ENCODE results near the gene MSI2.
A peak's percentile ranks its signal among the peaks of the same experiment; 100 is the strongest.

Gene MSI2

DNA sequence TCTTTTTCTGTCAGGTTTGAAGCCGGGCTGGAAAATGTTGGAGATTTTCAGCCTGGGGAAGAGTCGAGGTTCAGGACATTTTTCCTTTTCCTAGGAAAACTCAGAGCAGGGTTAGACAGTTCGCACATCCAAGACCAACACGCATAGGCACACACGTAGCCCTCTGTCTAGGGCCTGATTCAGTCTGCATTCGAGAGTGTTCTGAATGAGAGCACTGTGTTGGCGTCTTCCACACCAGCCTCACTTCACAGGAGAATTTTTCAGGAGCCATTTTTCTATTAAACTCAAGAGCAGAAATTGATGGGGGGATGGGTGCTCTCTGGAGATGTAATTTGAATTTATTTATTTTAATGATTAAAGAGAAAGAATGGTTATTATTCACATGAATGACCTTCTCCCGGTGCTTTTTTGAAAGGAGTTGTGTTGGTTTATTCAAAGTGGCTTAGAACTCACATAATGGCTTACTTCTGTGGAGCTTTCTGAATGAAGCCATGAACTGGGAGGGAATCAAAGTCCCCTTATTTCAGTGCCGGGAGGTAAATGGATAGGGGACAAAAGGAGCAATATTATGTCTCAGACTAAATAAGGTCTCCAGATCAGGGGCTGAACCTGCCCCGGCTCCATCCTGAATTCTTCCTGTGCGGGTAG is 294.5 kb downstream of the MSI2 start:
- Histone ChIP-seq H3K27ac (ENCODE audit: low read depth, low read length) (no peak overlapping the region), H4K8ac (ENCODE audit: low read depth, low read length) (no peak overlapping the region), H3K4me3 (ENCODE audit: low read length) (no peak overlapping the region), H2AK5ac (ENCODE audit: low read length) (no peak overlapping the region), H3K4me2 (ENCODE audit: low read length) (no peak overlapping the region), H2BK5ac (ENCODE audit: low read length) (no peak overlapping the region), H3K79me1 (ENCODE audit: low read length) (no peaks in the 10 kb centered on the region), H3K79me2 (ENCODE audit: control insufficient read depth, insufficient read depth, low read length) (no peaks in the 10 kb centered on the region), H3K4me1 (ENCODE audit: control insufficient read depth, low read depth, low read length) (peaks cover 28% of the 10 kb centered on the region), H3K4ac (ENCODE audit: low read depth, low read length) (no peak overlapping the region), H3K27me3 (ENCODE audit: insufficient read depth, low read length, poor library complexity) (no peaks in the 10 kb centered on the region), H3K23ac (ENCODE audit: low read length) (no peak overlapping the region), H4K5ac (ENCODE audit: low read length) (no peak overlapping the region), H3K18ac (ENCODE audit: low read length) (peak overlapping the region; percentile 16), H2BK120ac (ENCODE audit: low read depth, low read length) (no peak overlapping the region), H3K56ac (ENCODE audit: low read length) (peak overlapping the region; percentile 61), H3K36me3 (ENCODE audit: control insufficient read depth, insufficient read depth, low read length) (no peaks in the 10 kb centered on the region), H3K9ac (ENCODE audit: low read length) (no peak overlapping the region), H2BK15ac (replicated peaks; ENCODE audit: low read depth) (no peak overlapping the region)
- WGBS (ENCODE audit: extremely low coverage, insufficient coverage, low lambda C conversion rate), result 100% methylated on average over 1 of the region's 11 CpGs
- DNase-seq, result no peak

DNA sequence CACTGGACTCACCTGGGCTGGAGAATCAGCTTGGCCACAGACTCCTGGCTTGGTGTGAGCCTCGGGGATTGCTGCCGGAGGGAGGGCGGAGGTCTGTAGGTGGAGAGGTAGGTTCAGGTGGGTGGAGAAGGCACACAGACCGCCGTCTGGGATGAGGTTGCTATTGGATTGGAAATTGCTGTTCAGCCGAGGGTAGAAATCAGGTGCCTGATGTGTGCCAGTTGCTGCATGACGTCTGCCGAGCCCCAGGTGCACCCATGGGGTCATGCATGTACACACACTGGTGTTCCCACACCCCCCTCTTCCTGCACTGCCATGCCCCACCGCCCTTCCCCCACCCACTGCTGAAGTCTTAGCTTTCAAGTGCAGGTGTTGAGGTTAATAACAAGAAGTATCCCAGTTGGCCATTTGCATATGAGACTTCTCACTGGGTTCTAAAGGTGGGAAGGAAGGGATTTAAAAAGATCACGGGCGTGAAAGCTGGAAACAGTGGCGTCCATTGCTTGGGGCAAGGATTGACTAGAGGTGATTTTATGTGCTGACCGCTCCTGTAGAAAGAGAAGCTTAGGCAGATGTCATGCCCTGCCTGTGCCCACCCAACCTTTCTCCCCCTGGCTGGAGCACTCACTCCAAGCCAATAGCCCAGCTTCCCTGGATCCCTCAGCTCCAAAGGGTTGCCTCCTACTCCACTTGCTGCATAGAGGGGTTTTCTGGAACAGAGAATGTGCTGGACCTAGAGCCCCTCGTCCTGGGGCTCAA is 295.2 kb downstream of the MSI2 start:
- no peak overlapping the region for H3K4me3 ChIP-seq (ENCODE audit: low read length)
- no peak overlapping the region for H2BK120ac ChIP-seq (ENCODE audit: low read depth, low read length)
- no peak overlapping the region for H3K18ac ChIP-seq (ENCODE audit: low read length)
- H3K27ac ChIP-seq (ENCODE audit: low read depth, low read length), result no peak overlapping the region
- no peak overlapping the region for H2BK5ac ChIP-seq (ENCODE audit: low read length)
- H3K4me1 ChIP-seq (ENCODE audit: control insufficient read depth, low read depth, low read length), result peaks cover 26% of the 10 kb centered on the region
- H3K23ac ChIP-seq (ENCODE audit: low read length), result no peak overlapping the region
- H3K56ac ChIP-seq (ENCODE audit: low read length), result peak overlapping the region; percentile 34
- no peak overlapping the region for H4K5ac ChIP-seq (ENCODE audit: low read length)
- H3K4me2 ChIP-seq (ENCODE audit: low read length), result no peak overlapping the region
- WGBS (ENCODE audit: extremely low coverage, insufficient coverage, low lambda C conversion rate), result no CpG with 5 or more reads among the region's 14 CpGs
- no peak overlapping the region for H2BK15ac ChIP-seq (replicated peaks; ENCODE audit: low read depth)
- H3K79me2 ChIP-seq (ENCODE audit: control insufficient read depth, insufficient read depth, low read length), result no peaks in the 10 kb centered on the region
- H2AK5ac ChIP-seq (ENCODE audit: low read length), result no peak overlapping the region
- H3K9ac ChIP-seq (ENCODE audit: low read length), result no peak overlapping the region
- H3K27me3 ChIP-seq (ENCODE audit: insufficient read depth, low read length, poor library complexity), result no peaks in the 10 kb centered on the region
- H3K36me3 ChIP-seq (ENCODE audit: control insufficient read depth, insufficient read depth, low read length), result no peaks in the 10 kb centered on the region
- no peak overlapping the region for H4K8ac ChIP-seq (ENCODE audit: low read depth, low read length)
- no peak for DNase-seq
- no peak overlapping the region for H3K4ac ChIP-seq (ENCODE audit: low read depth, low read length)
- no peaks in the 10 kb centered on the region for H3K79me1 ChIP-seq (ENCODE audit: low read length)

DNA sequence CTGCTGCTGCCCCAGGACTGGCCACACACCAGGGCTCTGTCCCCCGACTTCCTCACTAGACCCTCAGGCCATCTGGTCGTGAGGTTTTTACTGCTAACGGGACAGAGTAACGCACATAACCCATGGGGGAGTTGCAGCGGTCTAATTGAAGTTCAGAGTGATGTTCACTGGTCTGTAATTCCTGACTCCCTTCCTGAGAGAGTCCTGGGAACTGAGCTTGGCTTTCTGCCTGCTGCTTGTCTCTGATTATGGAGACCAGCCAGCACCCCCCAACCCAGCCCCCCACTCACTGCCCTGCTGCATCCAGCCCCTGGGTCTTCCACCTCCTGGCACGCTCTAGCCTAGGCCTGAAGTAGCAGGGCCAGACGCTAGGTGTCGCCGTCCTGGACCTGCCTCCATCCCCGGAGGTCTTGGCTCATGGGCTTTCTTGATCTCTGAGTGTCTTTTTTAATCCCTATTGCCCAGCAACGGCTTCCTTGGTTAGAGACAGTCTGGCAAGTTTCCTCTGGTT is 295.8 kb downstream of the MSI2 start:
- Histone ChIP-seq H3K27ac (ENCODE audit: low read depth, low read length) (no peak overlapping the region), H3K27me3 (ENCODE audit: insufficient read depth, low read length, poor library complexity) (no peaks in the 10 kb centered on the region), H3K4me1 (ENCODE audit: control insufficient read depth, low read depth, low read length) (peaks cover 24% of the 10 kb centered on the region), H3K79me1 (ENCODE audit: low read length) (no peaks in the 10 kb centered on the region), H3K56ac (ENCODE audit: low read length) (peak overlapping the region; percentile 20), H3K4me2 (ENCODE audit: low read length) (no peak overlapping the region), H2BK5ac (ENCODE audit: low read length) (no peak overlapping the region), H2AK5ac (ENCODE audit: low read length) (no peak overlapping the region), H3K18ac (ENCODE audit: low read length) (no peak overlapping the region), H2BK120ac (ENCODE audit: low read depth, low read length) (no peak overlapping the region), H2BK15ac (replicated peaks; ENCODE audit: low read depth) (no peak overlapping the region), H3K23ac (ENCODE audit: low read length) (no peak overlapping the region), H3K4me3 (ENCODE audit: low read length) (no peak overlapping the region), H4K8ac (ENCODE audit: low read depth, low read length) (no peak overlapping the region), H3K9ac (ENCODE audit: low read length) (no peak overlapping the region), H3K4ac (ENCODE audit: low read depth, low read length) (no peak overlapping the region), H3K79me2 (ENCODE audit: control insufficient read depth, insufficient read depth, low read length) (no peaks in the 10 kb centered on the region), H4K5ac (ENCODE audit: low read length) (no peak overlapping the region), H3K36me3 (ENCODE audit: control insufficient read depth, insufficient read depth, low read length) (no peaks in the 10 kb centered on the region)
- no CpG with 5 or more reads among the region's 11 CpGs for WGBS (ENCODE audit: extremely low coverage, insufficient coverage, low lambda C conversion rate)
- DNase-seq, result peak; percentile 82

DNA sequence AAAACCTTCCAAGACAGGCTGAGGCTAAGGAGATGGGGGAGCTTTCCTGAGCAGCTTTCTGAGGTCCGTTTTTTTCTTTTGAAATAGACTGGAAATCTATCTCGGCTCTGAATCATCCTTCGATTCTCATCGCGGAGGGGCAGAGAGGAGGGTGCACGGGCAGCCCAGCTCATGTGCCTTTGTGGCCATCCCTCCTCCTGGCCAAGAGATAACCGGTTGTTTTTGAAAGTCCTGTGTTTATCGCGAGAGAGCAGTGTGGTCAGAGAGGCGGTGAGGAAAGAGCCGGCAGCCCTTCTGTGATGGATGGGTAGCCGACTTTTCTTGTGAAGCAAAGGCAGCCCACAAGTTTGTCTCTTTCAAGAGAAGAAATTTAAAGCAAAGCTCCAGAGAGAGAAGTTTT is 297.2 kb downstream of the MSI2 start:
- Histone ChIP-seq H2AK5ac (ENCODE audit: low read length) (no peak overlapping the region), H3K4me2 (ENCODE audit: low read length) (no peak overlapping the region), H3K36me3 (ENCODE audit: control insufficient read depth, insufficient read depth, low read length) (no peaks in the 10 kb centered on the region), H3K79me2 (ENCODE audit: control insufficient read depth, insufficient read depth, low read length) (no peaks in the 10 kb centered on the region), H3K4me1 (ENCODE audit: control insufficient read depth, low read depth, low read length) (peaks cover 22% of the 10 kb centered on the region), H2BK15ac (replicated peaks; ENCODE audit: low read depth) (no peak overlapping the region), H3K9ac (ENCODE audit: low read length) (no peak overlapping the region), H3K18ac (ENCODE audit: low read length) (no peak overlapping the region), H4K8ac (ENCODE audit: low read depth, low read length) (no peak overlapping the region), H3K4ac (ENCODE audit: low read depth, low read length) (no peak overlapping the region), H3K27ac (ENCODE audit: low read depth, low read length) (no peak overlapping the region), H2BK5ac (ENCODE audit: low read length) (no peak overlapping the region), H3K4me3 (ENCODE audit: low read length) (no peak overlapping the region), H4K5ac (ENCODE audit: low read length) (no peak overlapping the region), H2BK120ac (ENCODE audit: low read depth, low read length) (no peak overlapping the region), H3K23ac (ENCODE audit: low read length) (no peak overlapping the region), H3K27me3 (ENCODE audit: insufficient read depth, low read length, poor library complexity) (no peaks in the 10 kb centered on the region), H3K79me1 (ENCODE audit: low read length) (no peaks in the 10 kb centered on the region), H3K56ac (ENCODE audit: low read length) (no peak overlapping the region)
- WGBS (ENCODE audit: extremely low coverage, insufficient coverage, low lambda C conversion rate), result no CpG with 5 or more reads among the region's 12 CpGs
- no peak for DNase-seq

DNA sequence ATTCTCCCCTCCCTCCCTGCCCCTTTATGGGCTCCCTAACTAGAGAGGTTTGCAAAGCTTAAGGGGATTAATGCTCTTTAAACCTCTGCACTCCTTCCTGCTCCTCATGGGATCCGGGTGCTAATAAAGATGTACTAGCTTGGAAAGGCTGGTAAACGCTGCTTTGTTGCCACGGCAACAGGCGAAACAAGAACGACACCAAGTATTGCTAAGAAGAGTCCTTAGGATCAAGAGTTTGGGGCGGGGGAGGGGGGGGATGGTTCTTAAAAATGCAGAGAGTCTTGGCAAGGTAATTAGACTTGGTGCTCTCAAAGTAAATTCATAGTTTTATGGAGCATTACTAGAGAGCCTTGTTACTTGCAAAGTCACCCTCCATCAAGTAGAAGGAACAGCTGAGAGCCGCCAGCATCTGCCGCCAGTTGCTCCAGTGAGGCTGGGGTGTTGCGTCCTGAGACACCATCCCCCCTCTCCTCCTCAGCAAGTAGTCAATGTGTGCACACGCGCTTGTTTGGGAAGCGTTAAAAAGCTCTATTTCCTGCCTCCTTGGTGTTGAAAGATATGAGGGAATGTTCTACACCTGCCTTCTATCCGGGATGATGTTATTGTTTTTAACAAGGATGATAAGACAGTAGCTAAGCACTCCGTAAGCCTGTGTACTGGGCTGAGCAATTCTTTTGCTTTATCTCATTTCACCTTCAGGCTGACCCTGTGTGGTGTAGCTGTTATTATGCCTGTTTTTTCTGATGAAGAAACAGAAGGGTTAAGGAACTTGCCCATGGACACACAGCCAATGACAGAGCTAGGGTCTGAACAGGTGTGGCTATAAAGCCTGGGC is 297.9 kb downstream of the MSI2 start:
- H4K5ac ChIP-seq (ENCODE audit: low read length), result no peak overlapping the region
- no peak overlapping the region for H3K27ac ChIP-seq (ENCODE audit: low read depth, low read length)
- H3K27me3 ChIP-seq (ENCODE audit: insufficient read depth, low read length, poor library complexity), result no peaks in the 10 kb centered on the region
- H4K8ac ChIP-seq (ENCODE audit: low read depth, low read length), result no peak overlapping the region
- H2AK5ac ChIP-seq (ENCODE audit: low read length), result no peak overlapping the region
- H3K9ac ChIP-seq (ENCODE audit: low read length), result no peak overlapping the region
- H3K4me2 ChIP-seq (ENCODE audit: low read length), result no peak overlapping the region
- no peak overlapping the region for H2BK15ac ChIP-seq (replicated peaks; ENCODE audit: low read depth)
- no peak overlapping the region for H2BK120ac ChIP-seq (ENCODE audit: low read depth, low read length)
- no peak overlapping the region for H3K4ac ChIP-seq (ENCODE audit: low read depth, low read length)
- no peaks in the 10 kb centered on the region for H3K36me3 ChIP-seq (ENCODE audit: control insufficient read depth, insufficient read depth, low read length)
- H3K56ac ChIP-seq (ENCODE audit: low read length), result no peak overlapping the region
- H3K79me2 ChIP-seq (ENCODE audit: control insufficient read depth, insufficient read depth, low read length), result no peaks in the 10 kb centered on the region
- H3K79me1 ChIP-seq (ENCODE audit: low read length), result no peaks in the 10 kb centered on the region
- H3K4me3 ChIP-seq (ENCODE audit: low read length), result no peak overlapping the region
- WGBS (ENCODE audit: extremely low coverage, insufficient coverage, low lambda C conversion rate), result no CpG with 5 or more reads among the region's 14 CpGs
- H2BK5ac ChIP-seq (ENCODE audit: low read length), result no peak overlapping the region
- no peak overlapping the region for H3K23ac ChIP-seq (ENCODE audit: low read length)
- DNase-seq, result peak; percentile 95
- no peak overlapping the region for H3K18ac ChIP-seq (ENCODE audit: low read length)
- peaks cover 22% of the 10 kb centered on the region for H3K4me1 ChIP-seq (ENCODE audit: control insufficient read depth, low read depth, low read length)
